Measurements from ENCODE around the gene BRI3BP.

BRI3BP gene

DNA sequence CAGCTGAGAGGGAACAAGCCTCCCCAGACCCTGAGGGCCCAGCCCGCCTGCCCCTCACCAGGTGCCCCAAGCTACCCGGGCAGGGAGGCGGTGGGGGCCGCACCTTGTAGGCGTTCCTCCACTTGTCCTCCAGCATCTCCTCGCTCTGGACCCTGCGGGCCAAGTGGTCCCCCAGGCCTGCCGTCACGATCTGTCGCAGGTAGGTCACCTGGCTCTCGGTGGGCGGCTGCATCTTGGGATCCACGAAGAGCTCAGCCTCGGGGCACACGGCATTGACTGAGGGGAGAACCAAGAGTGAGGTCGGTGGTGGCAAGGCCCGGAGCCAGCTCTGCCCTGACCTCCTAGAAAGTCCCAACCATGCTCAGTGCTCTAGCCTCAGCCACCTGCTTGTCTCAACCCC is 41.1 kb upstream of the BRI3BP start:
- ChIA-PET POLR2A (no interaction called here), CTCF (interaction anchor here (0.7 to 1.3 kb wide), 2 partner anchors 10 to 13 kb away, joined by 3 read pairs; no protein-coding TSS in a partner anchor)
- DNase-seq = no peak
- H3K36me3 ChIP-seq (ENCODE audit: control insufficient read depth in 4 of 4, insufficient read depth in 4 of 4, low read length in 3 of 4) = peaks cover 9 to 90% (median 65%) of the 10 kb centered on the region in 4 experiments
- H3K9me3 ChIP-seq (ENCODE audit: control extremely low read depth in 1 of 5, control insufficient read depth in 4 of 5, insufficient read depth in 2 of 5, low read depth in 1 of 5, low read length in 4 of 5) = no peaks in the 10 kb centered on the region
- H3K4me3 ChIP-seq (ENCODE audit: control insufficient read depth in 1 of 7, extremely low read depth in 1 of 7, insufficient read depth in 4 of 7, low read depth in 2 of 7, low read length in 6 of 7) = no peak overlapping the region
- H3K27ac ChIP-seq (ENCODE audit: insufficient read depth in 1 of 2, low read depth in 1 of 2, low read length in 2 of 2, poor library complexity in 1 of 2, severe bottlenecking in 2 of 2) = no peak overlapping the region
- no peaks in the 10 kb centered on the region for H3K27me3 ChIP-seq (replicated peaks in 2 of 5; ENCODE audit: control insufficient read depth in 4 of 5, insufficient read depth in 5 of 5, low read length in 4 of 5)
- 94% methylated on average over 17 of the region's 17 CpGs for WGBS (ENCODE audit: insufficient coverage)
- H3K4me1 ChIP-seq (ENCODE audit: control extremely low read depth in 1 of 4, control insufficient read depth in 4 of 4, insufficient read depth in 4 of 4, low read length in 3 of 4) = no peaks in the 10 kb centered on the region

DNA sequence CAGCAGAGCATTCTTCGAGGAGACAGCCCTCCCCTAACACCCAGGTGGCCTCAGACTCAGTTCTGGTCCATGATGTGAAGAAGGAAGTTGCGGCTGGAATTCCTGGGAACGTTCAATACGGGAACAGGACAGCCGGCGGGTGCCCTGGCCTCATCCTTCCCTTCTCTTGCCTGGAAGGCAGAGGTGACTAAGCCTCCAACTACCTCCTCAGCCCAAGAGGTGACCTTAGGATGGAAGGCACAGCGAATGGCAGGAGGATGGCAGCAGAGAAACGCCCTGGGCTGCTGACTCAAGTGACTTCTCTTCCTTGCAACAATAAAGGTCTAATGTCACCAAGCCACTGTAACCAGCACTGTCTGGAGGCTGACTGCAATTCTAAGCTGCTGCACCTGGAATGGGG is 40.6 kb upstream of the BRI3BP start:
- H3K27ac ChIP-seq (ENCODE audit: insufficient read depth in 1 of 2, low read depth in 1 of 2, low read length in 2 of 2, poor library complexity in 1 of 2, severe bottlenecking in 2 of 2) = no peak overlapping the region
- no peak overlapping the region for H3K4me3 ChIP-seq (ENCODE audit: control insufficient read depth in 1 of 7, extremely low read depth in 1 of 7, insufficient read depth in 4 of 7, low read depth in 2 of 7, low read length in 6 of 7)
- no peaks in the 10 kb centered on the region for H3K27me3 ChIP-seq (replicated peaks in 2 of 5; ENCODE audit: control insufficient read depth in 4 of 5, insufficient read depth in 5 of 5, low read length in 4 of 5)
- CTCF ChIA-PET = no interaction called here
- WGBS (ENCODE audit: insufficient coverage) = 74% methylated on average over 7 of the region's 8 CpGs
- H3K4me1 ChIP-seq (ENCODE audit: control extremely low read depth in 1 of 4, control insufficient read depth in 4 of 4, insufficient read depth in 4 of 4, low read length in 3 of 4) = no peaks in the 10 kb centered on the region
- H3K36me3 ChIP-seq (ENCODE audit: control insufficient read depth in 4 of 4, insufficient read depth in 4 of 4, low read length in 3 of 4) = peaks cover 9 to 88% (median 62%) of the 10 kb centered on the region in 4 experiments
- no peak for DNase-seq
- no peaks in the 10 kb centered on the region for H3K9me3 ChIP-seq (ENCODE audit: control extremely low read depth in 1 of 5, control insufficient read depth in 4 of 5, insufficient read depth in 2 of 5, low read depth in 1 of 5, low read length in 4 of 5)
- POLR2A ChIA-PET = no interaction called here

DNA sequence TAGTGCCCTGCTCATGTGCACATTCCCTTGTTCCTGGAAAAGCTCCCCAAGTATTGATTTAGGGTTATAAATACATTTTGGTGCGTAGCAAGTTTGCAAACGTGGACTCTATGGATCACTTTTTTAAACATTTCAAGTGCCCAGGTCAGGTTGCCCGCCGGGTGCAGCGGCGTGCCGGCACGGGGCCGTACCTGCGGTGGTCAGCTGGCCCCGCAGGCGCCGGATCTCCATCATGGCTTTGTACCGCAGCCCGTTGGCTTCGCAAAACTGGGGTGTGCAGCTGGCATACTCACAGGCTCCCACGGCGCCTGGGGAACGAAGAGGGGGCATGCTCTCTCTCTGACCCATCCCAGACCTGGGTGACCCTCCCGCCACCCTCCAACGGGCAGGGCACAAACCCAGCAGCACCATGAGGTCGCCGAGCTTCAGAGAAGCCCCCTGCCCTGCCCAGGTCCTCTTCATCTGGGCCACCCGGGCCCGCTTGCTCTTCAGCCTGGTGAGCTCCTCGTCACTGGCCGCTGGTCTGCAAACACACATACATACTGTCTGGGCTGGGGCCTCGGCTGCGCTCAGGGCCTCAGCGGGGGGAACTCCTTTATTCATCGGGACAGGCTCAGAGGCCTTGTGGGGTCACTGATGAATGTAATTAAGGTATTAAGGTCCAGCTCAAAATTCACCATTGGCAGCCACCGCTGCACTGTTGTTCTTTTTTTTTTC is 39.6 kb upstream of the BRI3BP start:
- Histone ChIP-seq H3K27ac (ENCODE audit: insufficient read depth in 1 of 2, low read depth in 1 of 2, low read length in 2 of 2, poor library complexity in 1 of 2, severe bottlenecking in 2 of 2) (no peak overlapping the region), H3K4me1 (ENCODE audit: control extremely low read depth in 1 of 4, control insufficient read depth in 4 of 4, insufficient read depth in 4 of 4, low read length in 3 of 4) (no peaks in the 10 kb centered on the region), H3K27me3 (replicated peaks in 2 of 5; ENCODE audit: control insufficient read depth in 4 of 5, insufficient read depth in 5 of 5, low read length in 4 of 5) (no peaks in the 10 kb centered on the region), H3K4me3 (ENCODE audit: control insufficient read depth in 1 of 7, extremely low read depth in 1 of 7, insufficient read depth in 4 of 7, low read depth in 2 of 7, low read length in 6 of 7) (no peak overlapping the region), H3K36me3 (ENCODE audit: control insufficient read depth in 4 of 4, insufficient read depth in 4 of 4, low read length in 3 of 4) (peaks cover 12 to 88% (median 61%) of the 10 kb centered on the region in 4 experiments), H3K9me3 (ENCODE audit: control extremely low read depth in 1 of 5, control insufficient read depth in 4 of 5, insufficient read depth in 2 of 5, low read depth in 1 of 5, low read length in 4 of 5) (no peaks in the 10 kb centered on the region)
- whole genome bisulfite sequencing (ENCODE audit: insufficient coverage) = 96% methylated on average over 31 of the region's 32 CpGs
- ChIA-PET CTCF (interaction anchor here (1.6 to 1.8 kb wide), 3 partner anchors 9 to 48 kb away, joined by 4 to 12 read pairs (median 6); no protein-coding TSS in a partner anchor), POLR2A (interaction anchor here (0.6 kb wide), 1 partner anchor 30 kb away, joined by 3 read pairs; no protein-coding TSS in a partner anchor)
- no peak for DNase-seq

DNA sequence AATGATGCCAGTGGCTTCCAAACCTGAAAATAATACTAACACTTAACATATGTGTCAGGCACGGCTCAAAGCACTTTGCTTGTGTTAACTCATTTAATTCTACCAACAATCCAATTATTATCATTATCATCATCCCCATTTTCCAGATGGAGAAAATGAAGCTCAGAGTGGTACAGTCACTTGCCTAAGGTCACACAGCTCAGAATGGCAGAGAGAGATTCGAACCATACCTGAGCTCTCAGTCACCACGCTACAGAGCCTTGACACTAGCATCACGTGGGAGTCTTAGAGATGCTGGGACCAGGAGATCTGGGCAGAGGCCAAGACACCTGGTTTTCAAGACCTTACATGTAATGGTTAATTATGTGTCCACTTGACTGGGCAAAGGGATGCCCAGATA is 38.7 kb upstream of the BRI3BP start:
- no peak for DNase-seq
- Histone ChIP-seq H3K27me3 (replicated peaks in 2 of 5; ENCODE audit: control insufficient read depth in 4 of 5, insufficient read depth in 5 of 5, low read length in 4 of 5) (no peaks in the 10 kb centered on the region), H3K9me3 (ENCODE audit: control extremely low read depth in 1 of 5, control insufficient read depth in 4 of 5, insufficient read depth in 2 of 5, low read depth in 1 of 5, low read length in 4 of 5) (no peaks in the 10 kb centered on the region), H3K4me3 (ENCODE audit: control insufficient read depth in 1 of 7, extremely low read depth in 1 of 7, insufficient read depth in 4 of 7, low read depth in 2 of 7, low read length in 6 of 7) (no peak overlapping the region), H3K4me1 (ENCODE audit: control extremely low read depth in 1 of 4, control insufficient read depth in 4 of 4, insufficient read depth in 4 of 4, low read length in 3 of 4) (no peaks in the 10 kb centered on the region), H3K27ac (ENCODE audit: insufficient read depth in 1 of 2, low read depth in 1 of 2, low read length in 2 of 2, poor library complexity in 1 of 2, severe bottlenecking in 2 of 2) (no peak overlapping the region), H3K36me3 (ENCODE audit: control insufficient read depth in 4 of 4, insufficient read depth in 4 of 4, low read length in 3 of 4) (peaks cover 8 to 84% (median 60%) of the 10 kb centered on the region in 4 experiments)
- POLR2A ChIA-PET = no interaction called here
- WGBS (ENCODE audit: insufficient coverage) = 96% methylated on average over 4 of the region's 4 CpGs
- CTCF ChIA-PET = interaction anchor here (1.6 to 1.8 kb wide), 3 partner anchors 10 to 48 kb away, joined by 4 to 12 read pairs (median 6); no protein-coding TSS in a partner anchor

DNA sequence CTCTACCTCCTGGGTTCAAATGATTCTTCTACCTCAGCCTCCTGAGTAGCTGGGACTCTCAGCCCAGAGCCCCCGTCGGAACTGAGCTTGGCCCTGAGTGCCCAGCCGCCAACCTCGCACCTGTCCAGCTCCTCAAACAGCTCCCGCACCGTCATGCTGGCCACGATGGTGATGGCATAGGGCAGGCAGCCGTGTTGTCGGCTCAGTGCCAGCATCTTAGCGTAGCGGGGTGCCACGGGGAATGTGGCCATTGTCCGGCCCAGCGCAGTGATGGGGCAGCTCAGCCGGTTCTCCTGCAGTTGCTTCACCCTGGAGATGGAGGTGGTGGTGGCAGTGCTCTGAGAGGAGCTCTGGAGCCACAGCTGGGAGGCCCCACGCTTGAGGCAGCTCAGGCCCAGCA is 36.9 kb upstream of the BRI3BP start:
- no peaks in the 10 kb centered on the region for H3K4me1 ChIP-seq (ENCODE audit: control extremely low read depth in 1 of 4, control insufficient read depth in 4 of 4, insufficient read depth in 4 of 4, low read length in 3 of 4)
- WGBS (ENCODE audit: insufficient coverage) = 98% methylated on average over 16 of the region's 16 CpGs
- peaks cover 7 to 82% (median 54%) of the 10 kb centered on the region in 4 experiments for H3K36me3 ChIP-seq (ENCODE audit: control insufficient read depth in 4 of 4, insufficient read depth in 4 of 4, low read length in 3 of 4)
- CTCF ChIA-PET = no interaction called here
- H3K9me3 ChIP-seq (ENCODE audit: control extremely low read depth in 1 of 5, control insufficient read depth in 4 of 5, insufficient read depth in 2 of 5, low read depth in 1 of 5, low read length in 4 of 5) = no peaks in the 10 kb centered on the region
- no peak overlapping the region for H3K4me3 ChIP-seq (ENCODE audit: control insufficient read depth in 1 of 7, extremely low read depth in 1 of 7, insufficient read depth in 4 of 7, low read depth in 2 of 7, low read length in 6 of 7)
- H3K27ac ChIP-seq (ENCODE audit: insufficient read depth in 1 of 2, low read depth in 1 of 2, low read length in 2 of 2, poor library complexity in 1 of 2, severe bottlenecking in 2 of 2) = no peak overlapping the region
- POLR2A ChIA-PET = no interaction called here
- no peaks in the 10 kb centered on the region for H3K27me3 ChIP-seq (replicated peaks in 2 of 5; ENCODE audit: control insufficient read depth in 4 of 5, insufficient read depth in 5 of 5, low read length in 4 of 5)
- no peak for DNase-seq

DNA sequence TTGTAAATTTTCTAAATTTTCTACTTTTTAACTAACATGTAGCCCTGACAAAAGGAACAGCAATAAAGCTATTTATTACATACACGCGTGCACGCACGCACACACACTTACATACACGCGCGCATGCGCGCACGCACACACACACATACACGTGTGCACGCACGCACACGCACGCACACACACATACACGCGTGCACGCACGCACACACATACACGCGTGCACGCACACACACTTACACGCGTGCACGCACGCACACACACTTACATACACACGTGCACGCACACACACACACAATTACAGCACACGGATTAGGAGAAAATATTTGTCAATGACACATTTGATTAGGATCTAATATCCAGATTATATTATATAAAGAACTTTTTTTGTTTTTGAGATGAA is 32.4 kb upstream of the BRI3BP start:
- POLR2A ChIA-PET = no interaction called here

DNA sequence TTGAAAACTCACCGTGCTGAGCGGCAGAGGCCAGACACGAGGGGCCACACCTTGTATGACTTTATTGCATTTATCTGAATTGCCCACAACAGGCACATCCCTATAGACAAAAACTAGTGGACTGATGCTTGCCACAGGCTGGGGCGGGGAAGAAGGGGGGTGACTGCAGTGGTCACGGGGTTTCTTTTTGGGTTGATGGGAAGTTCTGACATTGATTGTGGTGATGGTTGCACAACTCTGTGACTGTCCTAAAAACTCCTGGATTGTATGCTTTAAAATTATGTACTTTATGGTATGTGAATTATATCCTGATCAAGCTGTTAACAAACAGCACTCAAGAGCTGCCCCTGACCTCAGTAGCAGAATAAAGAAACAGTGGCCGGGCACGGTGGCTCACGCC is 30.2 kb upstream of the BRI3BP start:
- H3K27ac ChIP-seq (ENCODE audit: insufficient read depth in 1 of 2, low read depth in 1 of 2, low read length in 2 of 2, poor library complexity in 1 of 2, severe bottlenecking in 2 of 2) = no peak overlapping the region
- H3K27me3 ChIP-seq (replicated peaks in 2 of 5; ENCODE audit: control insufficient read depth in 4 of 5, insufficient read depth in 5 of 5, low read length in 4 of 5) = no peaks in the 10 kb centered on the region
- CTCF ChIA-PET = interaction anchor here (0.6 kb wide), 1 partner anchor 128 kb away, joined by 3 read pairs; no protein-coding TSS in a partner anchor
- H3K4me3 ChIP-seq (ENCODE audit: control insufficient read depth in 1 of 7, extremely low read depth in 1 of 7, insufficient read depth in 4 of 7, low read depth in 2 of 7, low read length in 6 of 7) = no peak overlapping the region
- POLR2A ChIA-PET = no interaction called here
- no peak for DNase-seq
- H3K4me1 ChIP-seq (ENCODE audit: control extremely low read depth in 1 of 4, control insufficient read depth in 4 of 4, insufficient read depth in 4 of 4, low read length in 3 of 4) = no peaks in the 10 kb centered on the region
- 100% methylated on average over 5 of the region's 8 CpGs for WGBS (ENCODE audit: insufficient coverage)
- no peaks in the 10 kb centered on the region for H3K9me3 ChIP-seq (ENCODE audit: control extremely low read depth in 1 of 5, control insufficient read depth in 4 of 5, insufficient read depth in 2 of 5, low read depth in 1 of 5, low read length in 4 of 5)
- peaks cover 11 to 76% (median 53%) of the 10 kb centered on the region in 4 experiments for H3K36me3 ChIP-seq (ENCODE audit: control insufficient read depth in 4 of 4, insufficient read depth in 4 of 4, low read length in 3 of 4)

More for the DNA sequence above, 32.4 kb upstream of the BRI3BP start:
- DNase-seq = peak in 1 of 3 donors; percentile 6
- Histone ChIP-seq H3K4me3 (ENCODE audit: control insufficient read depth in 1 of 7, extremely low read depth in 1 of 7, insufficient read depth in 4 of 7, low read depth in 2 of 7, low read length in 6 of 7) (no peak overlapping the region), H3K9me3 (ENCODE audit: control extremely low read depth in 1 of 5, control insufficient read depth in 4 of 5, insufficient read depth in 2 of 5, low read depth in 1 of 5, low read length in 4 of 5) (no peaks in the 10 kb centered on the region), H3K4me1 (ENCODE audit: control extremely low read depth in 1 of 4, control insufficient read depth in 4 of 4, insufficient read depth in 4 of 4, low read length in 3 of 4) (no peaks in the 10 kb centered on the region), H3K27ac (ENCODE audit: insufficient read depth in 1 of 2, low read depth in 1 of 2, low read length in 2 of 2, poor library complexity in 1 of 2, severe bottlenecking in 2 of 2) (no peak overlapping the region), H3K27me3 (replicated peaks in 2 of 5; ENCODE audit: control insufficient read depth in 4 of 5, insufficient read depth in 5 of 5, low read length in 4 of 5) (no peaks in the 10 kb centered on the region), H3K36me3 (ENCODE audit: control insufficient read depth in 4 of 4, insufficient read depth in 4 of 4, low read length in 3 of 4) (peaks cover 7 to 76% (median 53%) of the 10 kb centered on the region in 4 experiments)
- CTCF ChIA-PET = interaction anchor here (1.3 kb wide), 1 partner anchor 21 kb away, joined by 5 read pairs; no protein-coding TSS in a partner anchor
- WGBS (ENCODE audit: insufficient coverage) = 88% methylated on average over 12 of the region's 29 CpGs

Data from common myeloid progenitor, CD34-positive (primary cell).